WTC11 (cell line): ENCODE measurements around the gene ZNF74.

ENCODE experiments used
- CREB1 ChIP-seq: sonication (generic); formaldehyde crosslinking; IDR thresholded peaks from 2 replicates; pipeline ENCODE4 v1.8.0; 2023; ENCODE audit warnings: mild to moderate bottlenecking, missing genetic modification reagents
- ESRRA ChIP-seq: sonication (generic); formaldehyde crosslinking; IDR thresholded peaks from 2 replicates; pipeline ENCODE4 v1.8.1; 2022; ENCODE audit warnings: mild to moderate bottlenecking, missing genetic modification reagents, borderline replicate concordance
- FOXJ3 ChIP-seq: sonication (generic); formaldehyde crosslinking; IDR thresholded peaks from 2 replicates; pipeline ENCODE4 v1.9.0; 2021; ENCODE audit warnings: missing genetic modification reagents, mild to moderate bottlenecking, borderline replicate concordance
- JUN ChIP-seq: sonication (generic); formaldehyde crosslinking; IDR thresholded peaks from 2 replicates; pipeline ENCODE4 v1.8.0; 2023; ENCODE audit warnings: mild to moderate bottlenecking, missing genetic modification reagents
- SOX15 ChIP-seq: fragments of 250-450 bp; sonication (Bioruptor Pico); IDR thresholded peaks from 2 replicates; pipeline ENCODE4 v1.9.0; 2021; ENCODE audit warnings: mild to moderate bottlenecking
- ZBTB21 ChIP-seq: sonication (generic); formaldehyde crosslinking; IDR thresholded peaks from 2 replicates; pipeline ENCODE4 v1.8.1; 2023; ENCODE audit warnings: mild to moderate bottlenecking, missing genetic modification reagents, borderline replicate concordance
- ZNF317 ChIP-seq: sonication (generic); formaldehyde crosslinking; IDR thresholded peaks from 2 replicates; pipeline ENCODE4 v1.8.1; 2023; ENCODE audit warnings: low read depth, mild to moderate bottlenecking, moderate library complexity, missing genetic modification reagents, borderline replicate concordance
- TF ChIP-seq, protein P1 (sequence below): fragments of 200-600 bp; IDR thresholded peaks from 2 replicates; pipeline ENCODE4 v1.8.0; 2022; ENCODE audit warnings: antibody characterized with exemption
- TF ChIP-seq, protein P2 (sequence below): sonication (generic); formaldehyde crosslinking; IDR thresholded peaks from 2 replicates; pipeline ENCODE4 v1.8.0; 2023; ENCODE audit warnings: missing genetic modification reagents
- TF ChIP-seq, protein P3 (sequence below): sonication (generic); formaldehyde crosslinking; IDR thresholded peaks from 2 replicates; pipeline ENCODE4 v1.8.1; 2023; ENCODE audit warnings: mild to moderate bottlenecking, missing genetic modification reagents
- TF ChIP-seq, protein P4 (sequence below): sonication (generic); formaldehyde crosslinking; conservative IDR thresholded peaks from 2 replicates; pipeline ENCODE4 v1.8.1; 2022; ENCODE audit warnings: mild to moderate bottlenecking, missing genetic modification reagents

DNA sequence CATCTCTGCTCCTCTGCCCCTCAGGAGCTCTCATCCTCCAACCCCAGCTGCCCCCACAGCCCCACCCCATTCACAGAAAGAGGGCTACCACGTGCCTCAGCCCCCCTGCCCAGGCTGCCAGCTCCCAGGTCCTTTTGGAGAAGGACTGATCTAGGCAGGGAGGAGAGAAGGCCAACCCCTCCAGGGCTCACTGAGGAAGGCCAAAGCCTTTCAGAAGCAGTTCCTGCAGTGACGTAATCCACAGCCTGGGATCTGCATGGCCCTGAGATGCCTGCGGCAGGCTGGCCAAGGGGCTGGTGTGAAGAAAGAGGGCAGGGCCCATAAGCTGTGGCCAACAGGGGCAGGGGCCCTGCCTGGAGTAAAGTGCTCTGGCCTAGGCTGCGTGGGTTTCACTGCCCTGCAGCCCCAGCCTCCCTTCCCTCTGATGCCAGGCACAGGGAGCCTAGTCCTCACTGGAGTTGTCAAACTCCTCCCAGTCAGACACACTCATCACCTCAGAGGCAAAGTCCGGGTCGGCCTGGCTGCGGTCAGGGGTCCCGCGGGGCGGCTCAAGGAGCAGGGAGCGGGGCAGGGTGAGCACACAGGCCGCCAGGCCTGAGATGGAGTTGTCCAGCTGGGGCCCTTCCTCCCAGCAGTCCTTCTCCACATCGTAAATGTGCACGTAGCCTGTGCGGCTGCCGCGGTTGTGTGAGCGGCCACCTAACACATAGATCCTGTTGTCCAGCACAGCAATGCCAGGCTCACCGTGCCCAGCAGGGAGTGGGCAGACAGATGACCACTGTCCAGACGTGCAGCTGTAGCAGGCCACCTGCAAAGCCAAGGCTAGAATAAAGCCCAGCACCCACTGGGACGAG, 47.9 kb downstream of the ZNF74 start:
- no peak for TF ChIP-seq FOXJ3 (CRISPR knock-in tag)
- TF ChIP-seq ESRRA (CRISPR knock-in tag) = no peak
- TF ChIP-seq, protein P1, sequence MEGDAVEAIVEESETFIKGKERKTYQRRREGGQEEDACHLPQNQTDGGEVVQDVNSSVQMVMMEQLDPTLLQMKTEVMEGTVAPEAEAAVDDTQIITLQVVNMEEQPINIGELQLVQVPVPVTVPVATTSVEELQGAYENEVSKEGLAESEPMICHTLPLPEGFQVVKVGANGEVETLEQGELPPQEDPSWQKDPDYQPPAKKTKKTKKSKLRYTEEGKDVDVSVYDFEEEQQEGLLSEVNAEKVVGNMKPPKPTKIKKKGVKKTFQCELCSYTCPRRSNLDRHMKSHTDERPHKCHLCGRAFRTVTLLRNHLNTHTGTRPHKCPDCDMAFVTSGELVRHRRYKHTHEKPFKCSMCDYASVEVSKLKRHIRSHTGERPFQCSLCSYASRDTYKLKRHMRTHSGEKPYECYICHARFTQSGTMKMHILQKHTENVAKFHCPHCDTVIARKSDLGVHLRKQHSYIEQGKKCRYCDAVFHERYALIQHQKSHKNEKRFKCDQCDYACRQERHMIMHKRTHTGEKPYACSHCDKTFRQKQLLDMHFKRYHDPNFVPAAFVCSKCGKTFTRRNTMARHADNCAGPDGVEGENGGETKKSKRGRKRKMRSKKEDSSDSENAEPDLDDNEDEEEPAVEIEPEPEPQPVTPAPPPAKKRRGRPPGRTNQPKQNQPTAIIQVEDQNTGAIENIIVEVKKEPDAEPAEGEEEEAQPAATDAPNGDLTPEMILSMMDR = no peak
- no peak for TF ChIP-seq JUN (CRISPR knock-in tag)
- no peak for TF ChIP-seq CREB1 (CRISPR knock-in tag)
- no peak for TF ChIP-seq ZBTB21
- TF ChIP-seq SOX15 (CRISPR knock-in tag) = no peak
- no peak for TF ChIP-seq ZNF317 (CRISPR knock-in tag)
- TF ChIP-seq, protein P2, sequence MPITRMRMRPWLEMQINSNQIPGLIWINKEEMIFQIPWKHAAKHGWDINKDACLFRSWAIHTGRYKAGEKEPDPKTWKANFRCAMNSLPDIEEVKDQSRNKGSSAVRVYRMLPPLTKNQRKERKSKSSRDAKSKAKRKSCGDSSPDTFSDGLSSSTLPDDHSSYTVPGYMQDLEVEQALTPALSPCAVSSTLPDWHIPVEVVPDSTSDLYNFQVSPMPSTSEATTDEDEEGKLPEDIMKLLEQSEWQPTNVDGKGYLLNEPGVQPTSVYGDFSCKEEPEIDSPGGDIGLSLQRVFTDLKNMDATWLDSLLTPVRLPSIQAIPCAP (CRISPR knock-in tag) = no peak
- TF ChIP-seq, protein P3, sequence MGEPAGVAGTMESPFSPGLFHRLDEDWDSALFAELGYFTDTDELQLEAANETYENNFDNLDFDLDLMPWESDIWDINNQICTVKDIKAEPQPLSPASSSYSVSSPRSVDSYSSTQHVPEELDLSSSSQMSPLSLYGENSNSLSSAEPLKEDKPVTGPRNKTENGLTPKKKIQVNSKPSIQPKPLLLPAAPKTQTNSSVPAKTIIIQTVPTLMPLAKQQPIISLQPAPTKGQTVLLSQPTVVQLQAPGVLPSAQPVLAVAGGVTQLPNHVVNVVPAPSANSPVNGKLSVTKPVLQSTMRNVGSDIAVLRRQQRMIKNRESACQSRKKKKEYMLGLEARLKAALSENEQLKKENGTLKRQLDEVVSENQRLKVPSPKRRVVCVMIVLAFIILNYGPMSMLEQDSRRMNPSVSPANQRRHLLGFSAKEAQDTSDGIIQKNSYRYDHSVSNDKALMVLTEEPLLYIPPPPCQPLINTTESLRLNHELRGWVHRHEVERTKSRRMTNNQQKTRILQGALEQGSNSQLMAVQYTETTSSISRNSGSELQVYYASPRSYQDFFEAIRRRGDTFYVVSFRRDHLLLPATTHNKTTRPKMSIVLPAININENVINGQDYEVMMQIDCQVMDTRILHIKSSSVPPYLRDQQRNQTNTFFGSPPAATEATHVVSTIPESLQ (CRISPR knock-in tag) = no peak
- TF ChIP-seq, protein P4, sequence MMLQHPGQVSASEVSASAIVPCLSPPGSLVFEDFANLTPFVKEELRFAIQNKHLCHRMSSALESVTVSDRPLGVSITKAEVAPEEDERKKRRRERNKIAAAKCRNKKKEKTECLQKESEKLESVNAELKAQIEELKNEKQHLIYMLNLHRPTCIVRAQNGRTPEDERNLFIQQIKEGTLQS = no peak
